GM18505 (cell line): ENCODE measurements around the gene TCERG1L.
"Not testable (repeated sequence)": the region's sequence is repeated elsewhere in the genome, so short reads cannot be mapped to it uniquely, and the experiment has no call there.

Source experiments
- ATAC-seq: cut with Tn5 transposase; IDR thresholded peaks from one replicate; pipeline ENCODE4 v1.9.1; 2021; ENCODE audit not compliant: unreplicated experiment
- POLR2A ChIP-seq: IDR thresholded peaks from 4 replicates; pipeline ENCODE4 v1.6.1; 2011; ENCODE audit warnings: borderline replicate concordance; ENCODE audit not compliant: insufficient read depth, insufficient read length; ENCODE audit errors: extremely low read depth

Gene TCERG1L

GRCh38 chr10:131186547-131187253, 124.8 kb downstream of the TCERG1L start:
- no peak for ATAC-seq
- no peak for TF ChIP-seq POLR2A

DNA sequence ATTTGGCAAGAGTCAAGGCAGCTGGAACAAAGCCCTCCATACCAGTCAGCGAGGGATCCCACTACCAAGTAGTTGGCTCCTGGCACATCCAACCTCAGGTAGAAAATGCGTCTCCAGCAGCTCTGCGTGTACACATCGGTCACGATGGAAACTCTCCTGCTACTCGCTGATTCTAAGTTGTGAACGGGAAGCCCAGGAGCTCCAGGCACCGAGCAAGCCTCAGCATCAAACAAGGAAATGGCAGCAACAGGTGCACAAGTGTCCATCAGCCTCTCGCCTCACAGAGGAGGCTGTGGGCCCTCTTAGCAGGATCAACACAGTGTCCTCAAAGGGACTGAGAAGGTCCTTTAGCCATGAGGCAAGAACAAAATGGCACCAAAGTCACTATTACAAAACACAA, 127.0 kb downstream of the TCERG1L start:
- no peak for ATAC-seq
- no peak for TF ChIP-seq POLR2A

DNA sequence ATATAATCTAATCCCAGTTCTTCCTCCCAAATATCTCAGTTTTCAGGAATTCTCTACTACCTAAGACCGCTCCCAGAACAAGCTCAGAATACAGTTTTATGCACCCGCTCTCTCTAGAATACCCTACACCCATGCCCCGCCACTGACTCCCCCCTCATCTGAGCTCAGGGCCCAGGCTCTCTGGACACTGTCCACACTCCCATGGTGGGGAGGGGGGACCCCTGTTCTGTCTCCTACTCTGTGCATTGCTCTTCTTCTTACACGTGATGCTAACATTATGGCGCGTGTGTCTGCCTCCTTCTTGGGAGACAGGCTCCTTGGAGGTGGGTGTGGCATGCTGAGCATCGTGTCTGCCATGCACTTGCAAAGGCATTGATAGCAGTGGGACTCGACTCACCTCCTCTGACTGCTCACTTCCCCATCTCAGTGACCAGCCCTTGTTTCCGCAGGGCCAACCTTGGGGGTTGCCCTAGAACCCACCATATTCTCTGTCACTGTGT, 127.9 kb downstream of the TCERG1L start:
- TF ChIP-seq POLR2A: no peak
- ATAC-seq: no peak

DNA sequence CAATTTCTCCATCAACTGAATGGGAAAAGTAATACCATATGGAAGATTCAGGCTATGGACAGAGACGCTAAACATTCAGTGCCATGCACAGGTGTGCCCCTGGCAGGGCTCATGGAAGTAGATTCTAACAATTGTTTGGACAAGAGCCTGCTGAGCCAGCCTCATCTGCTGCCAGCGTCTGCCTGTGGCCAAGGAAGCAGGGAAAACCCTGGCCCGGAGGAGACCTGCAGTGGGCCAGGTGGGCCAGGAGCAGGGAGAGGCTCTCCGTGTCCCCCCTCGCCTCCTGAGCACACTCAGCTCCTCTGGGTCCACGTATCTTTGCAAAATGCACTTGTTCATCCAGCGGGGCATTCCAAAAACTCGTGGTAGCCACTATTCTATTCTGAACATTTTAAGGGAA, 130.1 kb downstream of the TCERG1L start:
- no peak for ATAC-seq

GRCh38 chr10:131180740-131181415, 130.6 kb downstream of the TCERG1L start:
- ATAC-seq: no peak
- no peak for TF ChIP-seq POLR2A

More for the DNA sequence above, 130.1 kb downstream of the TCERG1L start:
- TF ChIP-seq POLR2A: no peak

- TF ChIP-seq POLR2A: no peak
- ATAC-seq: no peak
Observed at GRCh38 chr10:131180086-131180485, 131.4 kb downstream of the TCERG1L start.

- no peak for ATAC-seq
- TF ChIP-seq POLR2A: no peak
Observed at GRCh38 chr10:131179361-131179760, 132.2 kb downstream of the TCERG1L start.

DNA sequence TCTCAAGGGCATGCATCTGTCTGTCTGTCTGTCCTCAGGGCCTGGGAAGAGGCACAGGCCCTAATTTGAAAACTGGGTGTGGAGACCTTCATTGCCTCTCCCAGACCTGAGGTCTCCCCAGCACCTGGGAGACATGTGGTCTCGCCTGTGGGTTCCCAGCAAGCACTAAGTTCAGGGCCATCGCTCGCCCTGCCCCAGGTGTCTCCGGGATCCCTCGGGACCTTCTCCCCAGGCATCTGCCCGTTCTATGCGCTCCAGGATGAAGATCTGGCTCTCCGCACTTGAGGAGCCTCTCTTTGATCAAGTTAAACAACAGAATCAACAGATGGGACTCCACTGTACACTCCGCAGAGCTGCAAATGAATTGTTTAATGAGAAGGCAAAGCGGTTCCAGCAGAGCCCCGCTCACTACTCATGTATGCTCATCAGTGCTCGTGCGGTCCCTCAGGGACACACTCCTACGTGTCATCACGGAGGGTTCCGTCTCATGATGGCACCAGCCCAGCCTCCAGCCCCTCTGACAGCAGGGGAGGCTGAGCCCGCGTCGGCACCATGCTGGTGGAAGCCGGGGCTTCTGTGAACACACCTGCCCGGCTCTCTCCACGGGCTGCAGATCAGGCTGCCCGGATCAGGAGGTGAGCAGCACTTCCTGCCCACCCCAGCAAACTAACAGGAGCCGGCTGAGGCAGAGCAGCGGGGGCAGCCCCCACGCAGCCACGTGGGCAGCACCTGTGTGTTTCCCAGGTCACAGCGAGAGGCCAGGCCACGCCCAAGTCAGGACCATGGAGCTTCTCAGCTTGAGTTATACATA, 132.8 kb downstream of the TCERG1L start:
- TF ChIP-seq POLR2A: no peak
- ATAC-seq: no peak

- TF ChIP-seq POLR2A: no peak
- no peak for ATAC-seq
Observed at GRCh38 chr10:131177431-131178327, 133.8 kb downstream of the TCERG1L start.

DNA sequence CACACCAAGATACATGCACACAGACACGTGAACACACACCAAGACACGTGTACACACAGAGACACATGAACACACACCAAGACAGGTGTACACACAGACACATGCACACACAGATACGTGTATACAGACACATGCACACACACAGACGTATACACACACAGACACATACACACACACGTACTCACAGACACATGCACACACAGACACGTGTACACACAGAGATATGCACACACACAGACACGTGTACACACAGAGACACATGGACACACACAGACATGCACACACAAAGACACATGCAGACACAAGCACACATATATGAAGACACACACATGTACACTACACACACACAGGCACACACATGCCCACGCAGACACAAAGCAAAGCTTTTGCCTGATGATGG, 134.6 kb downstream of the TCERG1L start:
- no peak for ATAC-seq
- TF ChIP-seq POLR2A: no peak

DNA sequence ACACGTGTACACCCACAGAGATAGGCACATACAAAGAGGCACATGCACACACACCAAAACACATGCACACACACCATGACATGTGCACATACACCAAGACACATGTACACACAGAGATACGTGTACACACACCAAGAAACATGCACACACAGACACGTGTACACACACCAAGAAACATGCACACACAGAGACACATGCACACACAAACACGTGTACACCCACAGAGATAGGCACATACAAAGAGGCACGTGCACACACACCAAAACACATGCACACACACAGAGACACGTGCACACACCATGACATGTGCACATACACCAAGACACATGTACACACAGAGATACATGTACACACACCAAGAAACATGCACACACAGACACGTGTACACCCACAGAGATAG, 135.2 kb downstream of the TCERG1L start:
- ATAC-seq: not testable (repeated sequence)

GRCh38 chr10:131175891-131176290, 135.6 kb downstream of the TCERG1L start:
- TF ChIP-seq POLR2A: no peak
- ATAC-seq: no peak

DNA sequence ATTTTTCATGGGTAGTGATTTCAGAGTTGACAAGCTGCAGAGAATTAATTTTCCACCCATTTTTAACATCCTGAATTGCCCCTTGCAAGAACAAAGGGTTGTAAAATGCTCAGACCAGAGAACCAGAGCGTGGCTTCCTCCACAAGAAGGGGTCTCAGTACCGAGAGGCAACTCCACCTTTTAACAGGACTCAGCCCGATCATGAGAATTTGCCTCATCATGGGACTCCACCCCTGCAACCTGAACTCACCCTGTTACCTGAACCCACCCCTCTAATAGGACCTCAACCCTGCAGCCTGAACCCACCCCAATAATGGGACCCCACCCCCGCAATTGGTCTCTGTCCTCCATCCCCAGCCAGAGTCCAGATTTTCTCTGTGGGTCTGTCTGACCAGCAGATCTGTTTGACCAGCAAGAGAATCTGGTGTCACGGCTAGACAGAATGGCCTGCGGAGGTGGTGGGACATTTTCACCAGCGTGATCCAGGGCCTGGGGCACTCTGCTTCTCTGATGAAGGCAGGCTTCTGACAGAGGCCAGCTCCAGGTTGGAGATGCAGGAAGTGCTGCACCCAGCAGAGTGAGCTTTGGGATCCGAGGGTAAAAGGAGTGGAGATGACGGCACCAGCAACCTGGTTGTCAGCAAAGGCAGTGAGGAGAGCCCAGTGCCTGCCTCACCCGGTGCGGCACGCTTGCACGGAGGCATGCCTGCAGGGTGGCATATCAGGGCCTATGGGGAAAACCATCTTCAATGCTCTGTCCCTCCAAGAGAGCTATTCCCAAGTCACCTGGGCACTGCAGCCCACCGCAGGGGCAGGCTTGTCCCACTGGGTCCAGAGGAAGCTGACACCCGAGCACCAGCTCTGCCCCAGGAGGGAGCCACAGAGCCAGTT, 136.6 kb downstream of the TCERG1L start:
- ATAC-seq: no peak
- TF ChIP-seq POLR2A: no peak

DNA sequence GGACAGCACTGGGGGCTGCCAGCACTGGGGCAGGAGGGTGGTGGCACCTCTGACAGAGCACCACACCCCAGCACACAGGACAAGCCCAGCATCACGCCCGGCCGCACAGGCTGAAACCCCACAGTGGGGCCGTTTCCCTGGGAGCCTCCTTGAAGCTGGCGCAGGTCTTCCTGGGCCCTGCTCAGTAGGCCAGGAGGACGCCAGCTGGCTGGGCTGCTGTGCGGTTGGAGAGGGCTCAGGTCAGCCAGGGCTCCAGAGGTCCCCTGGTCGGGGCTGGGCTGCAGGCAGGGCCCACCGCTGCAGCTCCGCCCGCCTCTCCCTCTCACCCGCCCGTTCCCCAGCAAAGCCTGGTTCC, 137.3 kb downstream of the TCERG1L start:
- no peak for ATAC-seq
- no peak for TF ChIP-seq POLR2A
